BJ (cell line): ENCODE measurements around the gene OR10H1. TPM values are rescaled to one million over a fixed set of nuclear protein-coding genes. Genes with fewer than 3 reads are reported as not detected.
"Not testable (repeated sequence)": the region's sequence is repeated elsewhere in the genome, so short reads cannot be mapped to it uniquely, and the experiment has no call there.

Experiments
- CTCF ChIA-PET: fragments of 350-600 bp; formaldehyde crosslinking; extraction: SDS; loops from one replicate; lab custom pipeline; 2021; ENCODE audit warnings: antibody characterized with exemption, inconsistent platforms; lab: Yijun Ruan, JAX
- POLR2A ChIA-PET: fragments of 300-600 bp; sonication (Branson Sonifier 250); formaldehyde crosslinking; extraction: SDS; loops from one replicate; lab custom pipeline; 2021; ENCODE audit warnings: antibody characterized with exemption; lab: Charles Lee
- DNase-seq: peaks from one replicate; pipeline ENCODE4 v3.0.0-alpha.2; 2011; ENCODE audit warnings: low read depth
- H3K27me3 ChIP-seq: 2 replicates; pipeline ENCODE4 v1.6.0; 2011; ENCODE audit warnings: low read length; ENCODE audit not compliant: control insufficient read depth, insufficient read depth
- H3K36me3 ChIP-seq: 2 replicates; pipeline ENCODE4 v1.5.1; 2011; ENCODE audit warnings: low read length; ENCODE audit not compliant: control insufficient read depth, insufficient read depth
- H3K4me3 ChIP-seq: 2 replicates; pipeline ENCODE4 v1.5.1; 2011; ENCODE audit warnings: low read depth, mild to moderate bottlenecking, control low read depth, low read length
- CTCF ChIP-seq: IDR thresholded peaks from 2 replicates; pipeline ENCODE4 v1.5.1; 2011; ENCODE audit warnings: low read depth, mild to moderate bottlenecking, control low read depth, inconsistent platforms, low read length, moderate library complexity; ENCODE audit not compliant: insufficient read depth
- polyA plus RNA-seq: library from polyadenylated mRNA; depleted of rRNA; stranded (reverse); fragments of >200 nt; gene quantifications from 2 replicates; pipeline ENCODE4 v1.2.3, GENCODE V29; 2011

The OR10H1 gene
- polyA plus RNA-seq, 1 experiment, result not detected

GRCh38 chr19:15859187-15859586, 43.7 kb upstream of the OR10H1 start:
- ChIA-PET CTCF (interaction anchor here (0.6 kb wide), 1 partner anchor 24 kb away, joined by 3 read pairs; no protein-coding TSS in a partner anchor), POLR2A (no interaction called here)
- H3K36me3 ChIP-seq, result no peaks in the 10 kb centered on the region
- TF ChIP-seq CTCF, result no peak
- no peak overlapping the region for H3K4me3 ChIP-seq
- DNase-seq, result no peak
- no peaks in the 10 kb centered on the region for H3K27me3 ChIP-seq

- ChIA-PET POLR2A (no interaction called here), CTCF (no interaction called here)
- no peak for DNase-seq
- TF ChIP-seq CTCF, result no peak
- Histone ChIP-seq H3K27me3 (no peaks in the 10 kb centered on the region), H3K4me3 (no peak overlapping the region), H3K36me3 (no peaks in the 10 kb centered on the region)
Measured at GRCh38 chr19:15850385-15850784, 34.9 kb upstream of the OR10H1 start.

GRCh38 chr19:15846923-15847322, 31.5 kb upstream of the OR10H1 start:
- ChIA-PET POLR2A (no interaction called here), CTCF (interaction anchor here (1.2 kb wide), 1 partner anchor 18 kb away, joined by 3 read pairs; no protein-coding TSS in a partner anchor)
- H3K4me3 ChIP-seq, result no peak overlapping the region
- no peak for DNase-seq
- TF ChIP-seq CTCF, result no peak
- no peaks in the 10 kb centered on the region for H3K27me3 ChIP-seq
- H3K36me3 ChIP-seq, result no peaks in the 10 kb centered on the region

- H3K4me3 ChIP-seq, DNase-seq, H3K36me3 ChIP-seq, CTCF ChIA-PET, H3K27me3 ChIP-seq, POLR2A ChIA-PET: not testable (repeated sequence)
Measured at GRCh38 chr19:15843894-15844222, 28.4 kb upstream of the OR10H1 start.

GRCh38 chr19:15843203-15843893, 27.9 kb upstream of the OR10H1 start:
- POLR2A ChIA-PET, result no interaction called here
- H3K27me3 ChIP-seq, result no peaks in the 10 kb centered on the region
- TF ChIP-seq CTCF, result no peak
- H3K36me3 ChIP-seq, result no peaks in the 10 kb centered on the region
- no peak for DNase-seq
- H3K4me3 ChIP-seq, result no peak overlapping the region
- CTCF ChIA-PET, result no interaction called here
